Loucy (cell line): ENCODE data around the gene SLC19A1.

Experiments
- EZH2phosphoT487 ChIP-seq: fragments of 200-600 bp; IDR thresholded peaks from 2 replicates; pipeline ENCODE4 v1.6.1; 2018; ENCODE audit warnings: antibody characterized with exemption, mild to moderate bottlenecking, moderate library complexity, borderline replicate concordance
- TF ChIP-seq, protein P1 (sequence below): fragments of 200-600 bp; sonication (generic); conservative IDR thresholded peaks from 2 replicates; pipeline ENCODE4 v1.5.1; 2014; ENCODE audit warnings: mild to moderate bottlenecking, antibody characterized with exemption, low read length

DNA sequence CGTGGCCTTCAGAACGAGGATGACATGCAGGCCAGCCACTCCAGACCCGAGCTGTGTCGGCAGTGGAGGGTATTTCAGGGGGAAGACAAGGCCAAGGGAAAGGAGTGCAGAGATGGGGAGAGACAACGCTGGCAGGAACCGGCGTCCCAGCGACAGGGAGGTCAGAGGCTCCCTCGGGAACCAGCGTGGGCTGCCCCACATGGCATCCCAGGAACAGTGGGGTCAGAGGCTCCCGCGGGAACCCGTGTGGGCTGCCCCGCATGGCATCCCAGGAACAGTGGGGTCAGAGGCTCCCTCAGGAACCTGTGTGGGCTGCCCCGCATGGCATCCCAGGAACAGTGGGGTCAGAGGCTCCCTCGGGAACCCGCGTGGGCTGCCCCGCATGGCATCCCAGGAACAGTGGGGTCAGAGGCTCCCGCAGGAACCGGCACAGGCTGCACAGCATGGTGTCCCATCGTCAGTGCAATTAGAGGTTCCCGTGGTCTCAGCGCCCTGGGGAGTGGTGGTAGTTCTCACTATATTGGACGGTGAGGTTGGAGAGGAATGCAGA, 43.0 kb downstream of the SLC19A1 start:
- TF ChIP-seq, protein P1, sequence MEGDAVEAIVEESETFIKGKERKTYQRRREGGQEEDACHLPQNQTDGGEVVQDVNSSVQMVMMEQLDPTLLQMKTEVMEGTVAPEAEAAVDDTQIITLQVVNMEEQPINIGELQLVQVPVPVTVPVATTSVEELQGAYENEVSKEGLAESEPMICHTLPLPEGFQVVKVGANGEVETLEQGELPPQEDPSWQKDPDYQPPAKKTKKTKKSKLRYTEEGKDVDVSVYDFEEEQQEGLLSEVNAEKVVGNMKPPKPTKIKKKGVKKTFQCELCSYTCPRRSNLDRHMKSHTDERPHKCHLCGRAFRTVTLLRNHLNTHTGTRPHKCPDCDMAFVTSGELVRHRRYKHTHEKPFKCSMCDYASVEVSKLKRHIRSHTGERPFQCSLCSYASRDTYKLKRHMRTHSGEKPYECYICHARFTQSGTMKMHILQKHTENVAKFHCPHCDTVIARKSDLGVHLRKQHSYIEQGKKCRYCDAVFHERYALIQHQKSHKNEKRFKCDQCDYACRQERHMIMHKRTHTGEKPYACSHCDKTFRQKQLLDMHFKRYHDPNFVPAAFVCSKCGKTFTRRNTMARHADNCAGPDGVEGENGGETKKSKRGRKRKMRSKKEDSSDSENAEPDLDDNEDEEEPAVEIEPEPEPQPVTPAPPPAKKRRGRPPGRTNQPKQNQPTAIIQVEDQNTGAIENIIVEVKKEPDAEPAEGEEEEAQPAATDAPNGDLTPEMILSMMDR = no peak
- TF ChIP-seq EZH2phosphoT487 = no peak
